Activated CD8-positive, alpha-beta memory T cell treated with anti-CD3 and anti-CD28 coated beads for 48 hours (primary cell): ENCODE data around the gene IBTK.
"Not testable (repeated sequence)": the region's sequence is repeated elsewhere in the genome, so short reads cannot be mapped to it uniquely, and the experiment has no call there.

Source experiments
- DNase-seq, 3 experiments: peaks; one replicate each; pipeline ENCODE4 v3.0.0-alpha.2; 2020; ENCODE audit warnings: low read depth in 2 of 3, low spot score in 2 of 3

The IBTK gene

GRCh38 chr6:82178077-82178758, 69.3 kb downstream of the IBTK start:
- no peak for DNase-seq

DNA sequence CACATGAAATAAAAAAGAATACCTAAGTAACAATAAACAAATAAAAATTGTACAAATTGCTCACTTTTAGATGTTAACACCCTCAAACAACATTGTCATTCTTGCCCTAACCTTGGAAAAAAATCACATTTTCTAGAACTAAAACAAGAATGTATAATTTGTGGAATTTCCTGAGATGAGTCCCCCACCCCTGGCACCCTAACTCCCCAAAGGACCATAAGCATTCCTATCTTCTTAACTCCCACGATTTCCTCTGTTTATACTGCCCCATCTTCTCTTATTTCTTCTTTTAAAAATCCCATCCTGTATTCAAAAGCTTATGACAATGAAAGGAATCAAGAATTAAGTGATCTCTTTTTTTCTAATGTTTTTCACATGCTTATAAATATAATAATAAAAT, 70.9 kb downstream of the IBTK start:
- no peak for DNase-seq

DNA sequence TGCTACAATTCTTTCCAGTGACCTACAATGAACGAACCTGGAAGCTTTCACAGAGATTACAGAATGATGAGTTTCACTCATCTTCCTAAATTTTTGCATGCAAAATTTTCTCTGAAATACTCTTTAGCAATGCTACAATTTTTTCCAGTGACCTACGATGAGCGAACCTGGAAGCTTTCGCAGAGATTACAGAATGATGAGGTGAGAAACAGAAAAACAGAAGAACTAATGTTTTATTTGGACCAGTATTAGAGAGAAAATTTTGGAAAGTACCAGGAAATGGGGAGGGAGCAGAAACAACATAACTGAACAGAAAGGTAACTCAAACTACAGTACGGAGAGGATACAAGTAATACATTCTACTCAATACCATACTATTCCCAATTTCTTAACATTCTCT, 75.0 kb downstream of the IBTK start:
- no peak for DNase-seq

- DNase-seq, result no peak
Observed at GRCh38 chr6:82169138-82169876, 78.2 kb downstream of the IBTK start.

GRCh38 chr6:82166493-82166892, 81.1 kb downstream of the IBTK start:
- no peak for DNase-seq

- no peak for DNase-seq
Observed at GRCh38 chr6:82160255-82160990, 87.1 kb downstream of the IBTK start.

- not testable (repeated sequence) for DNase-seq
Observed at GRCh38 chr6:82152786-82153185, 94.8 kb downstream of the IBTK start.

- not testable (repeated sequence) for DNase-seq
Observed at GRCh38 chr6:82151147-82151546, 96.4 kb downstream of the IBTK start.

DNA sequence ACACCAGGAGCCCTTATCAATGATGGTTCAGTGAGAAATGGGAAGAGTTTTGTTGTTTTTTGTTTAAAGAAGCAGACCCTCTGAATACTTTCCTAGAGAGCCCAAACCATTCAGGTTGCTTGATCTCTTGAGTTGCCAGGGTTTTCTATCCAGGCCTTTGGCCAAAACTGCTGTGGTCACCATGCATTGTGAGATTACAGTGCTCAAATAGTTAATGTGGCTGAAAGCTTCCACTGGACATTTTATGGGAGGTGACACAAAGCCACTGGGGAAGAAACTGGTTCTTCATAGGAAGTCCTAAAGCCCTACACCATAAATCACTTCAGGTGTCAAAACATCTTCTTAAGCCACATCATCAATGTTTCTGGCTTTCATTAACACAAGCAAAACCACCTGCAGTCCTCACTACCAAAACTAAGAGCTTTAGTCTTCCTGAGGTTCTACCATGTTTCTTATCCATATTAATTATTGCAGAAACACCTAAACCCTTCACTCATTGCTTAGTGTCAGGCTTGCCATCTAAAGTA, 101.6 kb downstream of the IBTK start:
- no peak for DNase-seq

DNA sequence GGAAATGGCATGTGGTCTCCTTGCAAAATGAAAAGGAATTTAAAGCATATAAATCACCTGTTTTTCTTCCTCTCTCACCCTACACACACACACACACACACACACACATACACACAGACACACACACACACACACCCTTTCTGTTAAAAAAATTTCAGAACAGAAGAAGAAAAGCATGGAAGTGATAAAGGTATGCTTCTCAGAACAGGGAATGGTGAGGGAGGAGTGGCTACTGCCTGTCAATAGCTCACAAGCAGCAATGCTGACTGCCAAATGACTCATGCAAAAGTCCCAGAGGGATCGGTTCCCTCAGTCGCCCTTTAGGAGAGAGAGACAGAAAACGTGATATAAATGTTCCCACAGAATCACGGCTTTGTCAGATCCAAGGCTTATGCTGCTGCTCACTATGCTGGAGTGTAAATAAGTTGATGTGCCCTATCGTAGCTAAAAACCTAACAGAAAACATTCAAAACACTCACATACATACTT, 102.6 kb downstream of the IBTK start:
- DNase-seq, result no peak

- no peak for DNase-seq
Observed at GRCh38 chr6:82144007-82144851, 103.3 kb downstream of the IBTK start.

DNA sequence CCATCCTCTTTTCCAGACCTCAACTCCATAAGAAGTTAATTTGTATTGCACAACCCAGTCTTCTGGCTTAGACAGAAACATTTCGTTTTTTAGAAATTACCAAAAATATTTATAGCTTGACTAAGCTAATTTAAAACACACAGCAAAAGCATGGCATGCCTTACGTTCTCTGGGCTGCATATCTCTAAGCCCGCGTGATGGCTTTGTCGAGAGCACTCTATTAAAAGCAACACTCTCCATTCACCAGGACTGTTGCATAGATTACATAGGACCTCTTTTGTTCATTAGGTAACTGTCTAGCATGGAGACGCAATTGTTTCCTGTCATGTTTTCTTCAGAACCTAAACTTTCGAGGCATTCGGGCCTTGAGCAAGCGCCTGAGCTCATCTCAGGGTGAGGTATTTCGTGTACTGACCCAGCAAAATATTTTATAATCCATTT, 104.5 kb downstream of the IBTK start:
- no peak for DNase-seq

DNA sequence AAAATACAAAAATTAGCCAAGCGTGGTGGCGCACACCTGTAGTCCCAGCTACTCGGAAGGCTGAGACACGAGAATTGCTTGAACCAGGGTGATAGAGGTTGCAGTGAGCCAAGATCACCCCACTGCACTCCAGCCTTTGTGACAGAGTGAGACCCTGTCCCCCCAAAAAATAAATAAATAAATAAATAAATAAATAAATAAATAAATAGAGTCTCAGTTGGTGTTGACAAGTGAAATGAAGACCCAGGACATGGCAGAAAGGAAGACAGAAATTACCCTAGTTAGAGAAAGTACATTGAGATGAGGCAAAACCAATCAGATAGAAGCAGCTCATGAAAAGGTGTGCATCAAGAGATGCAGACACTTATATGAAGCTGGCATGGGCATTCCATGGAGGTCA, 105.0 kb downstream of the IBTK start:
- no peak for DNase-seq

GRCh38 chr6:82138075-82138791, 109.3 kb downstream of the IBTK start:
- no peak for DNase-seq

GRCh38 chr6:82131441-82131840, 116.1 kb downstream of the IBTK start:
- no peak for DNase-seq

DNA sequence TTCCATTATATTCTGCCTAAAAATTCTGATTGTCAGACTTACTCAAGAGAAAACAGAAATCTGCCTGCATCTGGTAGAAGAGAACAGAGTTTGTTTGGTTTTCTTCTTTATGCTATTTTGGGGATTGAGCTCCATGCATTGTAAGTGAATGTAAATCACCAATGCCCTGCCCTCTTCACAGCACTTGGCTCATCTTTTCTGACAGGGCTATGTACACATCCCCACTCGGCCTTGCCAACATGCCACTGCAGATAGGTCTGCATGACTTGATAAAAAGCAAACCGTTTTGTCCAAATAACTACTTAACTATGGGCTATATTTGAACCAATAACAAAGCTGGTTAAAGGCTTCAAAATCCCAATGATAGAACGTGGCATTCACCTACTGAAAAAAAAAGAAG, 117.7 kb downstream of the IBTK start:
- DNase-seq, result no peak

GRCh38 chr6:82128973-82129372, 118.6 kb downstream of the IBTK start:
- not testable (repeated sequence) for DNase-seq

- no peak for DNase-seq
Observed at GRCh38 chr6:82123632-82124031, 123.9 kb downstream of the IBTK start.
